Common myeloid progenitor, CD34-positive (primary cell): Measurements from ENCODE around the gene FAM168A.

Experiments
- CTCF ChIA-PET: fragments of 350-600 bp; sonication (Branson Sonifier 250); formaldehyde crosslinking; loops from one replicate; lab custom pipeline; 2021; ENCODE audit warnings: antibody characterized with exemption; lab: Charles Lee
- POLR2A ChIA-PET: fragments of 350-600 bp; sonication (Branson Sonifier 250); formaldehyde crosslinking; loops from one replicate; lab custom pipeline; 2021; ENCODE audit warnings: antibody characterized with exemption; lab: Charles Lee
- DNase-seq, 3 donors: peaks; one replicate each; pipeline versions ENCODE4 v3.0.0 to v3.0.0-alpha.2; 2013
- H3K27ac ChIP-seq, 2 experiments: 1 replicate in 1 of 2; 2 replicates in 1 of 2; pipeline ENCODE4 v1.7.0; 2013; ENCODE audit warnings: inconsistent platforms in 2 of 2, low read length in 2 of 2, mild to moderate bottlenecking in 2 of 2, low read depth in 1 of 2, moderate library complexity in 1 of 2; ENCODE audit not compliant: severe bottlenecking in 2 of 2, insufficient read depth in 1 of 2, poor library complexity in 1 of 2
- H3K27me3 ChIP-seq, 5 experiments: replicated peaks in 2 of 5; 1 replicate in 3 of 5; 2 replicates in 2 of 5; pipeline versions ENCODE4 v1.6.1 to v1.7.0; 2013; ENCODE audit warnings: low read length in 4 of 5, mild to moderate bottlenecking in 2 of 5, moderate library complexity in 2 of 5, inconsistent platforms in 1 of 5; ENCODE audit not compliant: insufficient read depth in 5 of 5, control insufficient read depth in 4 of 5
- H3K36me3 ChIP-seq, 4 experiments: 1 replicate in 2 of 4; 2 replicates in 2 of 4; pipeline versions ENCODE4 v1.6.1 to v1.7.0; 2013; ENCODE audit warnings: low read length in 3 of 4, control low read depth in 1 of 4, mild to moderate bottlenecking in 1 of 4; ENCODE audit not compliant: control insufficient read depth in 4 of 4, insufficient read depth in 4 of 4
- H3K4me1 ChIP-seq, 4 experiments: 1 replicate in 3 of 4; 2 replicates in 1 of 4; pipeline versions ENCODE4 v1.6.1 to v1.7.1; 2013; ENCODE audit warnings: low read length in 3 of 4, mild to moderate bottlenecking in 3 of 4, control low read depth in 1 of 4, inconsistent platforms in 1 of 4, moderate library complexity in 1 of 4; ENCODE audit not compliant: control insufficient read depth in 4 of 4, insufficient read depth in 4 of 4; ENCODE audit errors: control extremely low read depth in 1 of 4
- H3K4me3 ChIP-seq, 7 experiments: 1 replicate in 4 of 7; 2 replicates in 3 of 7; pipeline versions ENCODE4 v1.5.1 to v1.7.0; 2013; ENCODE audit warnings: mild to moderate bottlenecking in 7 of 7, low read length in 6 of 7, moderate library complexity in 6 of 7, inconsistent platforms in 2 of 7, low read depth in 2 of 7, control low read depth in 1 of 7; ENCODE audit not compliant: insufficient read depth in 4 of 7, control insufficient read depth in 1 of 7; ENCODE audit errors: extremely low read depth in 1 of 7
- H3K9me3 ChIP-seq, 5 experiments: 1 replicate in 4 of 5; 2 replicates in 1 of 5; pipeline versions ENCODE4 v1.6.1 to v1.7.1; 2013; ENCODE audit warnings: low read length in 4 of 5, mild to moderate bottlenecking in 2 of 5, inconsistent platforms in 1 of 5, low read depth in 1 of 5, moderate library complexity in 1 of 5; ENCODE audit not compliant: control insufficient read depth in 4 of 5, insufficient read depth in 2 of 5; ENCODE audit errors: control extremely low read depth in 1 of 5
- WGBS: methylation state at CpG from one replicate; pipeline ENCODE4 v1.1.5; 2013; ENCODE audit not compliant: insufficient coverage; 5-methylcytosine and 5-hydroxymethylcytosine counted together

Gene FAM168A

GRCh38 chr11:73549376-73549775 is 48.5 kb downstream of the FAM168A start:
- CTCF ChIA-PET = interaction anchor here (1.3 to 1.8 kb wide), 2 partner anchors 11 to 21 kb away, joined by 3 to 5 read pairs; no protein-coding TSS in a partner anchor
- Histone ChIP-seq H3K4me3 (no peak overlapping the region), H3K9me3 (no peaks in the 10 kb centered on the region), H3K36me3 (no peaks in the 10 kb centered on the region), H3K27me3 (no peaks in the 10 kb centered on the region), H3K27ac (no peak overlapping the region), H3K4me1 (peaks cover 0 to 16% (median 6%) of the 10 kb centered on the region in 4 experiments)
- POLR2A ChIA-PET = interaction anchor here (0.6 kb wide), 1 partner anchor 27 kb away, joined by 5 read pairs; no protein-coding TSS in a partner anchor
- WGBS = 92% methylated on average over 4 of the region's 4 CpGs
- no peak for DNase-seq

- Histone ChIP-seq H3K27ac (no peak overlapping the region), H3K4me1 (peaks cover 0 to 16% (median 6%) of the 10 kb centered on the region in 4 experiments), H3K27me3 (no peaks in the 10 kb centered on the region), H3K4me3 (no peak overlapping the region), H3K36me3 (no peaks in the 10 kb centered on the region), H3K9me3 (no peaks in the 10 kb centered on the region)
- DNase-seq = no peak
- ChIA-PET CTCF (interaction anchor here (1.2 to 1.8 kb wide), 2 partner anchors 9 to 33 kb away, joined by 4 to 5 read pairs; no protein-coding TSS in a partner anchor), POLR2A (no interaction called here)
- no CpG with 5 or more reads among the region's 2 CpGs for WGBS
Measured at GRCh38 chr11:73547706-73548595, 50.0 kb downstream of the FAM168A start.

GRCh38 chr11:73542175-73542574 is 55.7 kb downstream of the FAM168A start:
- Histone ChIP-seq H3K4me1 (peaks cover 5 to 30% (median 19%) of the 10 kb centered on the region in 4 experiments), H3K27me3 (no peaks in the 10 kb centered on the region), H3K9me3 (no peaks in the 10 kb centered on the region), H3K4me3 (no peak overlapping the region), H3K36me3 (no peaks in the 10 kb centered on the region), H3K27ac (no peak overlapping the region)
- no peak for DNase-seq
- POLR2A ChIA-PET = no interaction called here
- CTCF ChIA-PET = interaction anchor here (1.7 kb wide), 1 partner anchor 28 kb away, joined by 5 read pairs; no protein-coding TSS in a partner anchor
- WGBS = 50% methylated on average over 1 of the region's 1 CpG

- Histone ChIP-seq H3K9me3 (no peaks in the 10 kb centered on the region), H3K27ac (no peak overlapping the region), H3K36me3 (no peaks in the 10 kb centered on the region), H3K4me1 (peaks cover 8 to 35% (median 22%) of the 10 kb centered on the region in 4 experiments), H3K27me3 (no peaks in the 10 kb centered on the region), H3K4me3 (no peak overlapping the region)
- DNase-seq = no peak
- WGBS = 93% methylated on average over 5 of the region's 5 CpGs
- ChIA-PET POLR2A (no interaction called here), CTCF (interaction anchor here (1.4 kb wide), 1 partner anchor 10 kb away, joined by 4 read pairs; no protein-coding TSS in a partner anchor)
Measured at GRCh38 chr11:73539506-73540084, 58.3 kb downstream of the FAM168A start.

- Histone ChIP-seq H3K27me3 (no peaks in the 10 kb centered on the region), H3K4me3 (peak overlapping the region in 6 of 7 experiments; percentile 20 to 69 (median 41)), H3K36me3 (no peaks in the 10 kb centered on the region), H3K27ac (peak overlapping the region; percentile 27 to 72), H3K9me3 (no peaks in the 10 kb centered on the region), H3K4me1 (peaks cover 8 to 35% (median 22%) of the 10 kb centered on the region in 4 experiments)
- POLR2A ChIA-PET = interaction anchor here (0.7 kb wide), 1 partner anchor 683 kb away, joined by 7 read pairs; no protein-coding TSS in a partner anchor
- CTCF ChIA-PET = interaction anchor here (0.8 to 1.4 kb wide), 4 partner anchors 9 to 57 kb away, joined by 3 to 5 read pairs (median 4); no protein-coding TSS in a partner anchor
- DNase-seq = peak; percentile 33 to 89 (median 84)
- no CpG with 5 or more reads among the region's 1 CpG for WGBS
Measured at GRCh38 chr11:73538381-73538872, 59.5 kb downstream of the FAM168A start.

- H3K27ac ChIP-seq = peak overlapping the region in 1 of 2 experiments; percentile 72
- no peaks in the 10 kb centered on the region for H3K27me3 ChIP-seq
- POLR2A ChIA-PET = interaction anchor here (0.7 kb wide), 2 partner anchors 123 to 683 kb away, joined by 3 to 7 read pairs; no protein-coding TSS in a partner anchor
- H3K36me3 ChIP-seq = no peaks in the 10 kb centered on the region
- H3K9me3 ChIP-seq = no peaks in the 10 kb centered on the region
- H3K4me3 ChIP-seq = peak overlapping the region in 4 of 7 experiments; percentile 17 to 69 (median 30)
- no peak for DNase-seq
- H3K4me1 ChIP-seq = peaks cover 8 to 35% (median 22%) of the 10 kb centered on the region in 4 experiments
- CTCF ChIA-PET = interaction anchor here (1.0 to 1.4 kb wide), 3 partner anchors 8 to 58 kb away, joined by 3 to 5 read pairs (median 4); no protein-coding TSS in a partner anchor
Measured at GRCh38 chr11:73537969-73538368, 59.9 kb downstream of the FAM168A start.
